Measurements from ENCODE around the gene ZNF121. TPM values are rescaled to one million over a fixed set of nuclear protein-coding genes. Genes with fewer than 3 reads are reported as not detected.

Gene ZNF121
- total RNA-seq, 2 experiments from 2014 or later, result 50.5 to 74.4 TPM

GRCh38 chr19:9580728-9581127 lies 3.6 kb downstream of the ZNF121 start:
- peaks cover 86% of the 10 kb centered on the region for H3K79me2 ChIP-seq (ENCODE audit: insufficient read depth, low read depth, low read length)
- H3K27ac ChIP-seq (ENCODE audit: low read depth, low read length, poor library complexity, severe bottlenecking), result no peak overlapping the region
- CTCF ChIA-PET (ENCODE audit: unreplicated experiment), result no interaction called here
- intact Hi-C loops (cut with micrococcal nuclease; ENCODE audit: unreplicated experiment), result loop anchor here (5.0 kb wide), 1 partner anchor 42 kb away; the partner anchor contains the start of gene ZNF561
- H3K9me2 ChIP-seq (ENCODE audit: insufficient read depth, low read length), result no peaks in the 10 kb centered on the region
- no peak overlapping the region for H3K4me2 ChIP-seq (ENCODE audit: low read length)
- H2AFZ ChIP-seq (ENCODE audit: low read length), result no peak overlapping the region
- H3K4me1 ChIP-seq (ENCODE audit: insufficient read depth, low read length, poor library complexity, severe bottlenecking), result peaks cover 18% of the 10 kb centered on the region
- POLR2A ChIA-PET, result no interaction called here
- no TSS peak for BruUV-seq (replicated peaks)
- no peaks in the 10 kb centered on the region for H4K20me1 ChIP-seq (ENCODE audit: insufficient read depth, low read length)
- peaks cover 58% of the 10 kb centered on the region for H3K9me3 ChIP-seq (ENCODE audit: low read length)
- H3K4me3 ChIP-seq (ENCODE audit: low read depth, low read length, poor library complexity, severe bottlenecking), result no peak overlapping the region
- H3K36me3 ChIP-seq (ENCODE audit: insufficient read depth, low read length), result peaks cover 70% of the 10 kb centered on the region
- no peak for DNase-seq (ENCODE audit: low spot score)
- TF ChIP-seq CTCF (conservative IDR thresholded peaks at IDR 0.05; ENCODE audit: low read length), result no peak
- TF ChIP-seq EZH2phosphoT487 (IDR thresholded peaks at IDR 0.05; ENCODE audit: borderline replicate concordance, low read depth, low read length), result no peak

- peaks cover 100% of the 10 kb centered on the region for H3K36me3 ChIP-seq (ENCODE audit: insufficient read depth, low read length)
- peaks cover 81% of the 10 kb centered on the region for H3K79me2 ChIP-seq (ENCODE audit: insufficient read depth, low read depth, low read length)
These were observed 14.0 kb downstream of the ZNF121 start for GRCh38 chr19:9570255-9570654.

More at GRCh38 chr19:9570255-9570654, 14.0 kb downstream of the ZNF121 start:
- Histone ChIP-seq H3K4me3 (ENCODE audit: low read depth, low read length, poor library complexity, severe bottlenecking) (no peak overlapping the region), H4K20me1 (ENCODE audit: insufficient read depth, low read length) (no peaks in the 10 kb centered on the region), H2AFZ (ENCODE audit: low read length) (no peak overlapping the region), H3K9me2 (ENCODE audit: insufficient read depth, low read length) (no peaks in the 10 kb centered on the region), H3K9me3 (ENCODE audit: low read length) (peaks cover 86% of the 10 kb centered on the region), H3K4me1 (ENCODE audit: insufficient read depth, low read length, poor library complexity, severe bottlenecking) (no peaks in the 10 kb centered on the region), H3K27ac (ENCODE audit: low read depth, low read length, poor library complexity, severe bottlenecking) (no peak overlapping the region), H3K4me2 (ENCODE audit: low read length) (no peak overlapping the region)
- no TSS peak for BruUV-seq (replicated peaks)
- TF ChIP-seq CTCF (conservative IDR thresholded peaks at IDR 0.05; ENCODE audit: low read length) (no peak), EZH2phosphoT487 (IDR thresholded peaks at IDR 0.05; ENCODE audit: borderline replicate concordance, low read depth, low read length) (no peak)
- no peak for DNase-seq (ENCODE audit: low spot score)
- intact Hi-C loops (cut with micrococcal nuclease; ENCODE audit: unreplicated experiment), result no loop called here
- POLR2A ChIA-PET, result interaction anchor here (0.6 kb wide), 1 partner anchor 247 kb away, joined by 3 read pairs; no protein-coding TSS in a partner anchor
- CTCF ChIA-PET (ENCODE audit: unreplicated experiment), result no interaction called here
